ENCODE data around the gene BEST4. TPM values are rescaled to one million over a fixed set of nuclear protein-coding genes. Genes with fewer than 3 reads are reported as not detected.
"Not testable (repeated sequence)": the region's sequence is repeated elsewhere in the genome, so short reads cannot be mapped to it uniquely, and the experiment has no call there.

BEST4 gene
- polyA plus RNA-seq, 3 donors, result 1.1 to 1.3 (median 1.1) TPM

- no peak for DNase-seq
These were observed 9.0 kb downstream of the BEST4 start for GRCh38 chr1:44778705-44779576.

DNA sequence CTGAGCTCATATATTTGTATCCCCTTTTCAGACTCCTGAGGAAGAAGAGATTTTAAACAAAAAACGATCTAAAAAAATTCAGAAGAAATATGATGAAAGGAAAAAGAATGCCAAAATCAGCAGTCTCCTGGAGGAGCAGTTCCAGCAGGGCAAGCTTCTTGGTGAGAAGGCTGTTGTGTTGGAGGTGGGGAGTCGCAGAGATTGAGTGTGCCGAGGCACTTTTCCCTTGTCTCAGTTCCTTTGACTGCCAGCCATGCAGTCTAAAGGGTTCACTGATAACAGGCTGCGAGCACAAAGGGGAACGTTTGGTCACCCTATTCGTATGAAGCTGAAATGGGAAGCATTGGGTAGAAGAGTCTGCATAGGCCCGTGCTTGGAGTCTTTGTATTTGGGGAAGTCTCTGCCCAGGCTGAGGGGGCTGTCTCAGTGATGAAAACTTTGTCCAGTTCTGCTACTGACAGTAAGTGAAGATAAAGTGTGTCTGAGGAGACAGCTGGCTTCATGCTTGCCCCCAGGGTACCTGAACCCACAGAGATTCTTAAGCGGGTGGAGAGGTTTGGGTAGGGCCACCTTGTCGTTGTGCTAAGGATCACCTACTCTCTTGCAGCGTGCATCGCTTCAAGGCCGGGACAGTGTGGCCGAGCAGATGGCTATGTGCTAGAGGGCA lies 9.9 kb downstream of the BEST4 start:
- no peak for DNase-seq

- no peak for DNase-seq
These were observed 10.4 kb downstream of the BEST4 start for GRCh38 chr1:44777547-44777946.

- no peak for DNase-seq
These were observed 11.3 kb downstream of the BEST4 start for GRCh38 chr1:44776730-44777068.

GRCh38 chr1:44775930-44776729 lies 11.8 kb downstream of the BEST4 start:
- DNase-seq, result no peak

- DNase-seq, result peak; percentile 96
These were observed 12.7 kb downstream of the BEST4 start, which contains the start of gene RPS8 for GRCh38 chr1:44775078-44775929. Gene RPS8 (plus strand): TSS chr1:44775540. CDS start chr1:44775597, 57 bp downstream.

GRCh38 chr1:44766421-44766820 lies 21.5 kb downstream of the BEST4 start:
- DNase-seq, result not testable (repeated sequence)

DNA sequence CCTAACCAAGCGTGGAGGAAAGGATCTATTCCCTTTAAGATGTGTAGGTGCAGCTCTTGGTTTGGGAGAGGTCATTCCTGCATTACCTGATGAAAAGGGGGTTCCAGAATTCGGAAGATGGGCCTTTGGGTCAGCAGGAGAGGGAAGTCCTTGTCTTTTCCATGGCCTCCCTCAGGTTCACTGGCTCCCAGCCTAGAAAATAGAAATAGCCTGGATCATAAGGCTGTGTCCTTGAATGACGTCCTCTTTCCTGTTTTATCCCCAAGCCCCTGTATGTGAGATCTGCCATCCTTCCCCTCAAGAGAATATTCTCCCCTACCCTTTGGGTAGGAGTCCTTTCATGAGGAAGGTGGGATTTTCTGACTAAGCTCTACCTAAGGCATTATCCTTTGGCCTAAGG lies 27.1 kb downstream of the BEST4 start:
- DNase-seq, result no peak

- no peak for DNase-seq
These were observed 28.9 kb downstream of the BEST4 start for GRCh38 chr1:44759077-44759476.

DNA sequence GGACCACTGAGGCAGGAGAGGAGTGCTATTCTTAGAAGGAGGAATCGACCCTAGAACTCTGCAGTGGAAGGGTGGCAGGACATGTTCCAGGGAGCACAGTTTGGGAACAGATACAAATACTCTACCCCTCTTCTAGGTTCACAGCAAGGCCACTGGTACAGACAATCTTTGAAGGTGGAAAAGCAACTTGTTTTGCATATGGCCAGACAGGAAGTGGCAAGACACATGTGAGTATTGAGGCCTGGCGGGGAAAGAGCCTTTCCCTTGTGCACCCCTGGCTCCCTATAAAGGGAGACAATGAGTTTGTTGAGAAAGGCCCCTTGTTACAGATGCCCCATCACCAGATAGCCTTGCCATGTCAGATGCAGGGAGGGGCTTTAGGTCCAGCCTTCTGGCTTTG lies 30.6 kb downstream of the BEST4 start:
- DNase-seq, result no peak

- no peak for DNase-seq
These were observed 40.1 kb downstream of the BEST4 start for GRCh38 chr1:44747878-44748277.

DNA sequence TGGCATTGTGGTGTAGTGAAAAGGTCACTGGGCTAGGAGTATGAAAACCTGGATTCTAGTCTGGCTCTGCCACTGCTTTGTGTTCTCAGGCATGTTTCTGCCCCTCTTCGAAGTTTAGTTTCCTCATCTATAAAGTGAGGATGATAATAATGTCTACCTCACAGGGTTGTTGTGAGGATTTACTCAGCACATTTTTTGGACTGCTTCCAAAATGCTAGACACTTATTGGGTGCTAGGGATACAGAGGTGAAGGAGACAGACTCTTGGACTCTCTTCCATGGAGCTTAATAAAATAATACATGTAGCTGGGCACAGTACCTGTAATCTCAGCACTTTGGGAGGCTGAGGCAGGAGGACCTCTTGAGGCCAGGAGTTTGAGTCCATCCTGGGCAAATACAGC lies 44.8 kb downstream of the BEST4 start:
- no peak for DNase-seq

- no peak for DNase-seq
These were observed 47.8 kb downstream of the BEST4 start for GRCh38 chr1:44740179-44740617.

DNA sequence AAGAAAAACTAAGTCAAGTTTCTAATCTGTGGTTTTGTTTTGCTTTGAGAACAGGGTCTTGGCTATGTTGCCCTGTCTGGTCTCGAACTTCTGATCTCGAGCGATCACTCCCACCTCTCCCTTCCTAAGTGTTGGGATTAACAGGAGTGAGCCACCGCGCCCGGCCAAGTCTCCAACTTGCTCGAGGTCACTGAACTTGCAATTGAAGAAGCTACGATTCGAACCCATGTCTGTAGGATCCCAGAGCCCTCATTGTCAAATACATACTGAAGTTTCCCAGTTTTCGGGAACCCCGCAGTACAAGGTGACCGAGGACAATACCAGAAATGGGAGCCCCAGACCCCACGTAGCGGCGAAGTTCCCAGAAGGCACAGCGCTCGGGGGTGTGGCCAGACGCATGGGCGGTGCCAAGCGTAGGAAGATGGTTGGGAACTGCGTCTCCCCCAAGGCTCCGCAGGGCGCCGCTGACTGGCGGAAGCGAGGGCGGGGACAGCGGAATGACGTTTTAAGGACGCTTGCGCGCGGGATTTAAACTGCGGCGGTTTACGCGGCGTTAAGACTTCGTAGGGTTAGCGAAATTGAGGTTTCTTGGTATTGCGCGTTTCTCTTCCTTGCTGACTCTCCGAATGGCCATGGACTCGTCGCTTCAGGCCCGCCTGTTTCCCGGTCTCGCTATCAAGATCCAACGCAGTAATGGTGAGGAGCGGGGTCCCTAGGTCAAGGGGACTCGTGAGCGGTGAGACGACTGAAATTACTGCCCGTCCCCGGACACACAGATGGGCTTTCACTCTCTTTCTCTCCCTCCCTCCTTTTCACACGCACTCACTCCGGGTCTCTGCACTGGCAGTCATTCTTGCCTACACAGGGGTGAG lies 48.4 kb downstream of the BEST4 start, which contains the start of gene KIF2C:
TSS of gene KIF2C (plus strand) at position 531 of the 872 bp plus-strand sequence. CDS start at position 627, 96 bp downstream.
- DNase-seq, result peak; percentile 97

GRCh38 chr1:44738953-44739306 lies 49.0 kb downstream of the BEST4 start:
- not testable (repeated sequence) for DNase-seq

- DNase-seq, result no peak
These were observed 52.0 kb downstream of the BEST4 start for GRCh38 chr1:44735992-44736391.

DNA sequence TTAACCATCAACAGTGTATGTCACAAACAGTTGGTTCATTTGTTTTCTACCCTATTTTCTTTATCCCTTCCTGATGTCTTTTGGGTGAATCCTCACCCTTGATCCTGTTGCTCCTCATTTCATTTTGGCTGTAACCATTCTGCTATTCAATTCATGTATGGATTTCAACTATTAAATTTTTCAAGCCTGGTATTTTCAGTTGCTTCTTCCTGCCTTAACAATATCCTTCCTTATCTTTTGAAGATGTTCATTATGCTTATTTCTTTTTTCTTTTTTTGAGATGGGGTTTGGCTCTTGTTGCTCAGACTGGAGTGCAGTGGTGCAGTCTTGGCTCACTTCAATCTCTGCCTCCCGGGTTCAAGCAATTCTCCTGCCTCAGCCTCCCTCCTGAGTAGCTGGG lies 54.2 kb downstream of the BEST4 start:
- no peak for DNase-seq
